Nephron (organoid): ENCODE results near the gene COL20A1.

Experiments
- H3K27ac Mint-ChIP-seq, 3 experiments: 2 replicates each; pipeline ENCODE4 v1.8.0; 2020; ENCODE audit warnings: mixed read lengths in 3 of 3, mild to moderate bottlenecking in 2 of 3, moderate library complexity in 1 of 3
- H3K27me3 Mint-ChIP-seq: 2 replicates; pipeline ENCODE4 v1.8.0; 2021; ENCODE audit warnings: low read depth, mild to moderate bottlenecking, moderate library complexity, mixed read lengths
- H3K36me3 Mint-ChIP-seq: 2 replicates; pipeline ENCODE4 v1.8.0; 2020; ENCODE audit warnings: low read depth, mixed read lengths
- H3K4me1 Mint-ChIP-seq: 2 replicates; pipeline ENCODE4 v1.8.0; 2020; ENCODE audit warnings: mixed read lengths
- H3K4me3 Mint-ChIP-seq, 3 experiments: 2 replicates each; pipeline ENCODE4 v1.8.0; 2020; ENCODE audit warnings: mild to moderate bottlenecking in 3 of 3, mixed read lengths in 3 of 3, moderate library complexity in 2 of 3
- H3K9me3 Mint-ChIP-seq: 2 replicates; pipeline ENCODE4 v1.8.0; 2020; ENCODE audit warnings: mixed read lengths
- TF ChIP-seq, protein P1 (sequence below), 3 experiments: fragments of 200-600 bp; sonication (generic); IDR thresholded peaks; one replicate each; pipeline ENCODE4 v1.5.0; 2021; ENCODE audit warnings: antibody characterized with exemption in 3 of 3; ENCODE audit not compliant: unreplicated experiment in 3 of 3

Gene COL20A1

GRCh38 chr20:63326314-63327230 lies 33.6 kb downstream of the COL20A1 start:
- Mint-ChIP-seq H3K27me3 (no peaks in the 10 kb centered on the region), H3K9me3 (peaks cover 2% of the 10 kb centered on the region), H3K4me1 (peaks cover 22% of the 10 kb centered on the region), H3K4me3 (no peak overlapping the region), H3K27ac (no peak overlapping the region), H3K36me3 (peaks cover 2% of the 10 kb centered on the region)
- TF ChIP-seq, protein P1, sequence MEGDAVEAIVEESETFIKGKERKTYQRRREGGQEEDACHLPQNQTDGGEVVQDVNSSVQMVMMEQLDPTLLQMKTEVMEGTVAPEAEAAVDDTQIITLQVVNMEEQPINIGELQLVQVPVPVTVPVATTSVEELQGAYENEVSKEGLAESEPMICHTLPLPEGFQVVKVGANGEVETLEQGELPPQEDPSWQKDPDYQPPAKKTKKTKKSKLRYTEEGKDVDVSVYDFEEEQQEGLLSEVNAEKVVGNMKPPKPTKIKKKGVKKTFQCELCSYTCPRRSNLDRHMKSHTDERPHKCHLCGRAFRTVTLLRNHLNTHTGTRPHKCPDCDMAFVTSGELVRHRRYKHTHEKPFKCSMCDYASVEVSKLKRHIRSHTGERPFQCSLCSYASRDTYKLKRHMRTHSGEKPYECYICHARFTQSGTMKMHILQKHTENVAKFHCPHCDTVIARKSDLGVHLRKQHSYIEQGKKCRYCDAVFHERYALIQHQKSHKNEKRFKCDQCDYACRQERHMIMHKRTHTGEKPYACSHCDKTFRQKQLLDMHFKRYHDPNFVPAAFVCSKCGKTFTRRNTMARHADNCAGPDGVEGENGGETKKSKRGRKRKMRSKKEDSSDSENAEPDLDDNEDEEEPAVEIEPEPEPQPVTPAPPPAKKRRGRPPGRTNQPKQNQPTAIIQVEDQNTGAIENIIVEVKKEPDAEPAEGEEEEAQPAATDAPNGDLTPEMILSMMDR (IDR thresholded peaks at IDR 0.05; ENCODE audit: unreplicated experiment in 3 of 3): no peak

DNA sequence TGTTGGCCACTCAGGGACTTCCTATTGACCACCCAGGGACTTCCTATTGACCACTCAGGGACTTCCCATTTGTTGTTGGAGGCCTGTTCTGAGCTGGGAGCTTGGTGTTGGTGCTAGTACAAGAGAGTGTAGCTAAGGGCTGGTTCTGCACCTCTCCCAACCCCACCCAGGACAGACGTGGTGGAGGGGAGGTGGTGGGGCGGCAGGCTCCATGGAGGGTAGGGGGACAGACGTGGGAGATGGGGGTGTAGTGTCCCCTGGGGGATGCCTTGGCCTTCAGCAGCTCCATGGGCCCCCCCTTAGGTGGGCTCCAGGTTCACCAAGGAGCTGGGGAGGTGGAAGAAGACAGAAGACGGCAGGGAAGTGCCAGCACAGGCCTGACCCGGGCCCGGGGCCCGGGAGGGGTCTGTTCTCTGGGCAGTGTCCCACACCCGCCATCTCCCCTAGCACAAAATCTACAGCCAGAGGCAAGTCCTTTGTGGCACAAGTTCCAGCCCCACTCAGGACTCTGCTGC lies 34.3 kb downstream of the COL20A1 start:
- Mint-ChIP-seq H3K4me1 (peaks cover 26% of the 10 kb centered on the region), H3K27ac (no peak overlapping the region), H3K4me3 (no peak overlapping the region), H3K9me3 (peaks cover 7% of the 10 kb centered on the region), H3K27me3 (peaks cover 4% of the 10 kb centered on the region), H3K36me3 (peaks cover 6% of the 10 kb centered on the region)
- TF ChIP-seq, protein P1 (IDR thresholded peaks at IDR 0.05; ENCODE audit: unreplicated experiment in 3 of 3): no peak

DNA sequence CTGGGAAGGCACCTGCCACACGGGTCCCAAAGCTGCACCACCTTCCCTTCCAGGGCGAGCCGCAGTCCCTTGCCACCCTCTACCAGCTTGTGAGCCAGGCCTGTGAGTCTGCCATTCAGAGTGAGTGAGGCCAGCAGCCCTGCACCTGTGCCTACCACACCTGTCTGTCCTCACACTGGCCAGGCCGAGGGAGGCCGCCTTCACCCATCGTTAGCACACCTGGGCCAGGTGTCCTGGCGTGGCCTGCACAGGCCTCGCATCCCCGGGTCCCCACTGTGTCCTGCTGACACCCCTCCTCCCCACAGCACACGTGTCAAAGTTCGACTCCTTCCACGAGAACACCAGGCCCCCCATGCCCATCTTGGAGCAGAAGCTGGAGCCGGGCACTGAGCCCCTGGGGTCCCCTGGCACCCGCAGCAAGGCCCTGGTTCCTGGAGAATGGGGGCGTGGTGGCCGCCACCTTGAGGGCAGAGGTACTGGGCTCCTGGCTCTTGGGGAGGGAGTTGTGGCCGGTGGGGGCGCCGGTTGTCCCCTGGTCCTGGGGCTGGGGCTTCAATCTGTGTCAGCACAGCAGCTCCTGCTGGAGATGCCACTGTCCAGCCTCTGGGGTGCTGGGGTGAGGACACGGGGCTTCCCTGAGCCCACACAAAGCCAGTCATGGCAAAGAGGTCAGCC lies 35.2 kb downstream of the COL20A1 start:
- peaks cover 7% of the 10 kb centered on the region for H3K9me3 Mint-ChIP-seq
- H3K4me3 Mint-ChIP-seq: no peak overlapping the region
- H3K36me3 Mint-ChIP-seq: peaks cover 6% of the 10 kb centered on the region
- TF ChIP-seq, protein P1 (IDR thresholded peaks at IDR 0.05; ENCODE audit: unreplicated experiment in 3 of 3): no peak
- peaks cover 22% of the 10 kb centered on the region for H3K4me1 Mint-ChIP-seq
- peaks cover 4% of the 10 kb centered on the region for H3K27me3 Mint-ChIP-seq
- no peak overlapping the region for H3K27ac Mint-ChIP-seq

- TF ChIP-seq, protein P1 (IDR thresholded peaks at IDR 0.05; ENCODE audit: unreplicated experiment in 3 of 3): no peak
- Mint-ChIP-seq H3K27me3 (peaks cover 5% of the 10 kb centered on the region), H3K36me3 (peaks cover 6% of the 10 kb centered on the region), H3K4me1 (peaks cover 15% of the 10 kb centered on the region), H3K4me3 (no peak overlapping the region), H3K9me3 (peaks cover 7% of the 10 kb centered on the region), H3K27ac (no peak overlapping the region)
Measured at GRCh38 chr20:63328718-63329275, 35.8 kb downstream of the COL20A1 start.

GRCh38 chr20:63329331-63330083 lies 36.5 kb downstream of the COL20A1 start:
- H3K27ac Mint-ChIP-seq: no peak overlapping the region
- H3K27me3 Mint-ChIP-seq: peaks cover 9% of the 10 kb centered on the region
- peaks cover 7% of the 10 kb centered on the region for H3K9me3 Mint-ChIP-seq
- H3K36me3 Mint-ChIP-seq: peaks cover 6% of the 10 kb centered on the region
- TF ChIP-seq, protein P1 (IDR thresholded peaks at IDR 0.05; ENCODE audit: unreplicated experiment in 3 of 3): no peak
- H3K4me3 Mint-ChIP-seq: no peak overlapping the region
- peaks cover 10% of the 10 kb centered on the region for H3K4me1 Mint-ChIP-seq
